ENCODE measurements around the gene GPR15LG. TPM values are rescaled to one million over a fixed set of nuclear protein-coding genes. Genes with fewer than 3 reads are reported as not detected.
"Not testable (repeated sequence)": the region's sequence is repeated elsewhere in the genome, so short reads cannot be mapped to it uniquely, and the experiment has no call there.

Gene GPR15LG
- total RNA-seq, 2 donors from 2014 or later, result not detected

DNA sequence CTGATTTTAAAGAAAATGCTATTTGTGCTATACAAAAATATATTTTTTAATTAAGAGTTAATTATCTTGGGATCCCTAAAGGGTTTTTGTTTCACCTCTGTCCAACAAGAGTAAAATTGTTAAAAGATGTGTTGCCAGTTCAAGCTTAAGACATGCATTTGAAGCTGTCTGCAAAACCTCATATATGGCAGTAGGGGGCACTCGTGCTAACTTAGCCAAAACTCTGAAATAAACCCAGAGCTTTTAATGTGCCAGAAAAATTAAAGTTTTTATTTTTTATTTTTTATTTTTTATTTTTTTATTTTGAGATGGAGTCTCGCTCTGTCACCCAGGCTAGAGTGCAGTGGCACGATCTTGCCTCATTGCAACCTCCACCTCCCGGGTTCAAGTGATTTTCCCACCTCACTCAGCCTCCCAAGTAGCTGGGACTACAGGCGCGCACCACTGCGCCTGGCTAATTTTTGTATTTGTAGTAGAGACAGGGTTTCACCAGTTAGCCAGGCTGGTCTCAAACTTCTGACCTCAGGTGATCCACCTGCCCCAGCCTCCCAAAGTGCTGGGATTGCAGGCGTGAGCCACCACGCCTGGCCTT is 25.5 kb upstream of the GPR15LG start:
- ATAC-seq; H3K4me3 ChIP-seq; H3K27ac ChIP-seq; intact Hi-C loops (cut with DNase I); H3K4me1 ChIP-seq; DNase-seq; H3K27me3 ChIP-seq; H3K9me3 ChIP-seq: not testable (repeated sequence)
- TF ChIP-seq, protein P1, sequence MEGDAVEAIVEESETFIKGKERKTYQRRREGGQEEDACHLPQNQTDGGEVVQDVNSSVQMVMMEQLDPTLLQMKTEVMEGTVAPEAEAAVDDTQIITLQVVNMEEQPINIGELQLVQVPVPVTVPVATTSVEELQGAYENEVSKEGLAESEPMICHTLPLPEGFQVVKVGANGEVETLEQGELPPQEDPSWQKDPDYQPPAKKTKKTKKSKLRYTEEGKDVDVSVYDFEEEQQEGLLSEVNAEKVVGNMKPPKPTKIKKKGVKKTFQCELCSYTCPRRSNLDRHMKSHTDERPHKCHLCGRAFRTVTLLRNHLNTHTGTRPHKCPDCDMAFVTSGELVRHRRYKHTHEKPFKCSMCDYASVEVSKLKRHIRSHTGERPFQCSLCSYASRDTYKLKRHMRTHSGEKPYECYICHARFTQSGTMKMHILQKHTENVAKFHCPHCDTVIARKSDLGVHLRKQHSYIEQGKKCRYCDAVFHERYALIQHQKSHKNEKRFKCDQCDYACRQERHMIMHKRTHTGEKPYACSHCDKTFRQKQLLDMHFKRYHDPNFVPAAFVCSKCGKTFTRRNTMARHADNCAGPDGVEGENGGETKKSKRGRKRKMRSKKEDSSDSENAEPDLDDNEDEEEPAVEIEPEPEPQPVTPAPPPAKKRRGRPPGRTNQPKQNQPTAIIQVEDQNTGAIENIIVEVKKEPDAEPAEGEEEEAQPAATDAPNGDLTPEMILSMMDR (IDR thresholded peaks at IDR 0.05), result peak; percentile 33 to 66 (median 49)
- WGBS, 2 donors, result 87 to 89% methylated on average over 9 of the region's 9 CpGs
- H3K36me3 ChIP-seq (replicated peaks in 1 of 2; ENCODE audit: insufficient read depth in 1 of 2, low read depth in 2 of 2), result peaks cover 6 to 54% of the 10 kb centered on the region in 2 donors

DNA sequence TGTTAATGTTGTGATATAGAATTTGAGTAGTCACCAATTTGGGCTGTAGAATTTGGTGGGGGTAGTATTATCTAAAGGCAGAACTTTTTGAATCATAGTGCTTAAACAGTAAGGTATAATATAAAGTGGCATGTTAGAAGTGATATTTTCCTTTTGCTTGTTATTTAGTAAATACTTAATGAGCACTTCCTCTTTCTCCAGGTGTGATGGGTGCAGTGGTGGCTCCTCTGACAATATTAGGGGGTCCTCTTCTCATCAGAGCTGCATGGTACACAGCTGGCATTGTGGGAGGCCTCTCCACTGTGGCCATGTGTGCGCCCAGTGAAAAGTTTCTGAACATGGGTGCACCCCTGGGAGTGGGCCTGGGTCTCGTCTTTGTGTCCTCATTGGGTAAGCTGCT is 23.7 kb upstream of the GPR15LG start:
- Histone ChIP-seq H3K9me3 (no peaks in the 10 kb centered on the region), H3K4me3 (no peak overlapping the region), H3K27me3 (no peaks in the 10 kb centered on the region), H3K36me3 (replicated peaks in 1 of 2; ENCODE audit: insufficient read depth in 1 of 2, low read depth in 2 of 2) (peaks cover 6 to 41% of the 10 kb centered on the region in 2 donors), H3K4me1 (no peaks in the 10 kb centered on the region), H3K27ac (no peak overlapping the region)
- no peak for TF ChIP-seq POLR2A (IDR thresholded peaks at IDR 0.05)
- TF ChIP-seq, protein P1 (IDR thresholded peaks at IDR 0.05), result no peak
- ATAC-seq (no peak), DNase-seq (no peak)
- intact Hi-C loops (cut with DNase I), result no loop called here
- WGBS, 2 donors, result 92 to 95% methylated on average over 2 of the region's 2 CpGs

DNA sequence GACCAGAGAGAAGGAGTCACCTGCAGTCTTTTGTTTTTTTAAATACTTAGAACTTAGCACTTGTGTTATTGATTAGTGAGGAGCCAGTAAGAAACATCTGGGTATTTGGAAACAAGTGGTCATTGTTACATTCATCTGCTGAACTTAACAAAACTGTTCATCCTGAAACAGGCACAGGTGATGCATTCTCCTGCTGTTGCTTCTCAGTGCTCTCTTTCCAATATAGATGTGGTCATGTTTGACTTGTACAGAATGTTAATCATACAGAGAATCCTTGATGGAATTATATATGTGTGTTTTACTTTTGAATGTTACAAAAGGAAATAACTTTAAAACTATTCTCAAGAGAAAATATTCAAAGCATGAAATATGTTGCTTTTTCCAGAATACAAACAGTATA is 20.8 kb upstream of the GPR15LG start:
- Histone ChIP-seq H3K4me3 (no peak overlapping the region), H3K36me3 (replicated peaks in 1 of 2; ENCODE audit: insufficient read depth in 1 of 2, low read depth in 2 of 2) (peaks cover 6 to 31% of the 10 kb centered on the region in 2 donors), H3K9me3 (no peaks in the 10 kb centered on the region), H3K27ac (no peak overlapping the region), H3K27me3 (no peaks in the 10 kb centered on the region), H3K4me1 (no peaks in the 10 kb centered on the region)
- intact Hi-C loops (cut with DNase I), result no loop called here
- DNase-seq, result no peak
- no peak for TF ChIP-seq POLR2A (IDR thresholded peaks at IDR 0.05)
- TF ChIP-seq, protein P1 (IDR thresholded peaks at IDR 0.05), result no peak
- no peak for ATAC-seq

DNA sequence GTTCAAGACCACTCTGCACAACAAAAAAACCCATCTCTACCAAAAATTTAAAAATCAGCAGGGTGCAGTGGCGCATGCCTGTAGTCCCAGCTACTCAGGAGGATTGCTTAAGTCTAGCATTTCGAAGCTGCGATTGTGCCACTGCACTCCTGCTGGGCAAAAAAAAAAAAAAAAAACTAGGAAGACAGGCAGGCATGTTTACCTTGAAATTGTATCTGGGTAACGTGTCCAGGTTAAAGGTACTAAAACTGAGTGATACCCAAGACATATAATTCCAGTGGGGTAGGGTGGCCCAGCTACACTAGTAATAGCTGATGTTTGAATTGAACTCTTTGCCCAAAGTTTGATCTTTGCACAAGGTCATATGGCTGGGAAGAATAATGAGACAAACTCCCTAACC is 18.1 kb upstream of the GPR15LG start:
- no peak overlapping the region for H3K4me3 ChIP-seq
- intact Hi-C loops (cut with DNase I), result no loop called here
- H3K4me1 ChIP-seq, result no peaks in the 10 kb centered on the region
- TF ChIP-seq POLR2A (IDR thresholded peaks at IDR 0.05), result no peak
- TF ChIP-seq, protein P1 (IDR thresholded peaks at IDR 0.05), result no peak
- H3K36me3 ChIP-seq (replicated peaks in 1 of 2; ENCODE audit: insufficient read depth in 1 of 2, low read depth in 2 of 2), result peaks cover 6 to 14% of the 10 kb centered on the region in 2 donors
- WGBS, 2 donors, result 85 to 87% methylated on average over 4 of the region's 4 CpGs
- DNase-seq (no peak), ATAC-seq (no peak)
- no peaks in the 10 kb centered on the region for H3K9me3 ChIP-seq
- H3K27ac ChIP-seq, result no peak overlapping the region
- H3K27me3 ChIP-seq, result no peaks in the 10 kb centered on the region

DNA sequence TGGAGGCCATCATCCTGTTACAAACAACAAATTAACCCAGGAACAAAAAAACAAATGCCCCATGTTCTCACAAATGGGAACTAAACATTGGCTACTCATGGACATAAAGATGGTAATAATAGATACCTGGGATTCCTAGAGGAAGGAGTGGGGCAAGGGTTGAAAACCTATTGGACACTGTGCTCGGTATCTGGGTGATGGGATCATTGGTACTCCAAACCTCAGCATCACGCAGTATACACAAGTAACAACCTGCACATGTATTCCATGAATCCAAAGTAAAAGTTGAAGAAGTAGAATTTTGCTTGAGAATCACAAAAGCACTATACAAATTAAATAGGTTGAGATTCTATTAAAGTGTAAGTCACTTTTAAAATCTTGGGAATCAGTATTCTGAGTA is 17.6 kb upstream of the GPR15LG start:
- no peak overlapping the region for H3K4me3 ChIP-seq
- H3K27ac ChIP-seq, result no peak overlapping the region
- intact Hi-C loops (cut with DNase I), result no loop called here
- WGBS, 2 donors, result 95 to 98% methylated on average over 2 of the region's 2 CpGs
- TF ChIP-seq, protein P1 (IDR thresholded peaks at IDR 0.05), result no peak
- TF ChIP-seq POLR2A (IDR thresholded peaks at IDR 0.05), result no peak
- peaks cover 1 to 10% of the 10 kb centered on the region in 2 donors for H3K36me3 ChIP-seq (replicated peaks in 1 of 2; ENCODE audit: insufficient read depth in 1 of 2, low read depth in 2 of 2)
- no peaks in the 10 kb centered on the region for H3K9me3 ChIP-seq
- H3K27me3 ChIP-seq, result no peaks in the 10 kb centered on the region
- ATAC-seq, result no peak
- DNase-seq, result no peak
- H3K4me1 ChIP-seq, result no peaks in the 10 kb centered on the region

Data from body of pancreas (tissue), 4 donors.